Epithelial cell of proximal tubule (primary cell): ENCODE results near the gene OPCML. TPM values are rescaled to one million over a fixed set of nuclear protein-coding genes. Genes with fewer than 3 reads are reported as not detected.

ENCODE experiments used
- DNase-seq: peaks from one replicate; pipeline ENCODE4 v3.0.0-alpha.2; 2011; ENCODE audit warnings: low read depth
- H3K4me3 ChIP-seq: 2 replicates; pipeline ENCODE4 v1.5.1; 2011; ENCODE audit warnings: low read depth, mild to moderate bottlenecking, low read length
- total RNA-seq: library from RNA; depleted of rRNA; stranded (reverse); fragments of >200 nt; gene quantifications from 2 replicates; pipeline ENCODE4 v1.2.3, GENCODE V29; 2015
- TF ChIP-seq, protein P1 (sequence below): conservative IDR thresholded peaks from 2 replicates; pipeline ENCODE4 v1.5.1; 2012; ENCODE audit warnings: low read depth, mild to moderate bottlenecking, low read length

Gene OPCML
- total RNA-seq, 1 donor from 2014 or later = not detected

DNA sequence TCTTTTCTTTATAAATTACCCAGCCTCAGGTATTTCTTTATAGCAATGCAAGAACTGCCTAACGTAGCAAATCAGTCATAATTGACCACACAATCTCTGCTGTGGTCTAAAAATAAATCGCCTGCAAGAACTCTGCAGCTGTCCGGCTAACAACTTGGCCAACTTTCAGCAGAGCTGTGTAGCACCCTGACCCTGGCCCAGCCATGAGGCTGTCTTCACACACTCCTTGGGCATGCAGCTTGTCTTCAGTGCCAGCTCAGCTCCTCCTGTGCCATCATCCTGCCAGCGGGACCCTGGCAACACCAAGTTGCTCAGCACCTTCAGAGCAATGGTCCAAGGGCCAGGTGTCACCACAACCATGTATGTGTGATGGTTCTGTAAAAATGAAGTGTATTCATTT lies 355.6 kb downstream of the OPCML start:
- TF ChIP-seq, protein P1, sequence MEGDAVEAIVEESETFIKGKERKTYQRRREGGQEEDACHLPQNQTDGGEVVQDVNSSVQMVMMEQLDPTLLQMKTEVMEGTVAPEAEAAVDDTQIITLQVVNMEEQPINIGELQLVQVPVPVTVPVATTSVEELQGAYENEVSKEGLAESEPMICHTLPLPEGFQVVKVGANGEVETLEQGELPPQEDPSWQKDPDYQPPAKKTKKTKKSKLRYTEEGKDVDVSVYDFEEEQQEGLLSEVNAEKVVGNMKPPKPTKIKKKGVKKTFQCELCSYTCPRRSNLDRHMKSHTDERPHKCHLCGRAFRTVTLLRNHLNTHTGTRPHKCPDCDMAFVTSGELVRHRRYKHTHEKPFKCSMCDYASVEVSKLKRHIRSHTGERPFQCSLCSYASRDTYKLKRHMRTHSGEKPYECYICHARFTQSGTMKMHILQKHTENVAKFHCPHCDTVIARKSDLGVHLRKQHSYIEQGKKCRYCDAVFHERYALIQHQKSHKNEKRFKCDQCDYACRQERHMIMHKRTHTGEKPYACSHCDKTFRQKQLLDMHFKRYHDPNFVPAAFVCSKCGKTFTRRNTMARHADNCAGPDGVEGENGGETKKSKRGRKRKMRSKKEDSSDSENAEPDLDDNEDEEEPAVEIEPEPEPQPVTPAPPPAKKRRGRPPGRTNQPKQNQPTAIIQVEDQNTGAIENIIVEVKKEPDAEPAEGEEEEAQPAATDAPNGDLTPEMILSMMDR = no peak
- H3K4me3 ChIP-seq = no peak overlapping the region
- no peak for DNase-seq

DNA sequence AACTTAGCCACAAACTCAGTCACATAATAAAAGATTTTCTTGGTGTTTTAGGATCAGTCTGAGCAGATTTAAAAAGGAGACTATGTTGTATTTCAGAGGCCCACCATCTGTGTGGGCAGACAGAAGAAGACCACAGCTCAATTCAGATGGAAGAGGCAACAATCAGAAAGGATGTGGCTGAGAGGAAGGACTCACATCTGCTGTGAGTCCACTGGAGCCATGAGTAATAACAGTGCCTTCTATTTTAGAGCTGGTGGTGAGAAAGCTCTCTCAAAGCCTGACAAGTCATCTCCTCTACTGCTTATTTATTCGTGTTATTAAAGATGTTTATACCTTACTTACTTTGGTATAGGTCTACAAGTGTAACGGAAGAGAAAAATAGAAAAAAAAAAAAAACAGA lies 357.2 kb downstream of the OPCML start:
- no peak overlapping the region for H3K4me3 ChIP-seq
- TF ChIP-seq, protein P1 = no peak
- DNase-seq = no peak

DNA sequence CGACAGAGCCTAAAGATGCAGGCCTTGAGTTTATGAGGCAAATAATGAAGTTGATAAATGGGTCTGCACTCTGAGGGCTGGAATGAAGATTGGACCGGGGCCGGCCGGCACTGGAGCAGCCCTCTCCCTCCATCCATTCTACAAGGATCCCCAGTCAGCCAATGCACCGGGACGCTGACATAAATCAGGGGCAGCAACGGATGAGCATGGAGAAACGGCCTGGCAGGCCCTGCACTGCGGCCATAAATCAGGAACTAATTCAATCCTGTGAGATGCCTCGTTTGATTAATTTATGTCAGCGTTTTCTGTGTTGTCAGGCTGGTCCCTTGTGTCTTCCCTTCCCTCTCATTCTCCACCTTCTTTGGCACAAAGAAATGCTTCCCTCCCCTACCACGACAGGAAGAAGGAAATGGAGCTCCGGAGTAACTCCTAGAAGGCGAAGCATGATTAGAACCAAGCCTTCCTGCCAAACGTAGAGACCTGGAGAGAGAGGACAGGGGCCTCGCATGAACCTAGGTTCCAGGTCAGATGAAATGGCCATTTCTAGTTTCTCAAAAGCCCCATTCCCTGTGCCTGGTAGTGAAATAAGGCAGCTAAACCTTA lies 358.4 kb downstream of the OPCML start:
- TF ChIP-seq, protein P1 = no peak
- no peak for DNase-seq
- H3K4me3 ChIP-seq = no peak overlapping the region

DNA sequence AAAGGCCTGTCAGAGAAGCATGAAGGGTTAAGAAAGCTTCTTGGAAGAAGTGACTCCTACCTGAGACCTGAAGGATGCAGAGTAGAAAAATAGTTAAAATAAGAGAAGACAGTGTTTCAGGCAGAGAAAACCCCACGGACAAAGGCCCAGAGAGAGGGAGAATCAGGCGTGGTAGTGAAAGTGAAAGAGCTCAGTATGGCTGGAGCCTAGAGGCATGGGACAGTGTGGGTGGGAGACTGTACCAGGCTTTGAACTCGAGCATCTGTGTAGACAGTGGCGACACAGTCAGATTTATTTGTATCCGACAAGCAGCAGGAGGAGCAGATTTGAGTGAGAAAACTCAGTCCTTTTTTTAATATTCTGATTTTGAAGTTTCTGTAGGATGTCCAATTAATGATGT lies 360.0 kb downstream of the OPCML start:
- no peak for DNase-seq
- H3K4me3 ChIP-seq = no peak overlapping the region
- TF ChIP-seq, protein P1 = no peak

DNA sequence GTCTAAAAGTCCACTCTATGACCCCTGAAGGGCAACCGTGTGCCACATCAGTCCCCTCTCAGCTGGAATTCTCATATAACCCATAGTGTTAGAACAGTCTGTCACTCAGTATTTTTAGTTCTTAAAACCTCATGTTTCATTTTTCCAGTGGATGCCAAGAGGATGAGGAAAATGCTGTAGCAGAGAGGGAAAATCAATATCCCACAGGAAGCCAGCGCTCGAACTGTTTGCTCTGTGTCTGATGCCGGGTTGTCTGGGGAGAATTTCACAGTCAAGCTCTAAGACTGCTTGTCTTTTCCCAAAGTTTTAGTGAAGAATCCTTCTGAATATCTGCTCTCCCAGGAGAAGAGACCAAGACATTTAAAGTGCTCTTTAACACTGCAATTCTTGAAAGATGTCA lies 360.9 kb downstream of the OPCML start:
- TF ChIP-seq, protein P1 = no peak
- H3K4me3 ChIP-seq = no peak overlapping the region
- DNase-seq = no peak

DNA sequence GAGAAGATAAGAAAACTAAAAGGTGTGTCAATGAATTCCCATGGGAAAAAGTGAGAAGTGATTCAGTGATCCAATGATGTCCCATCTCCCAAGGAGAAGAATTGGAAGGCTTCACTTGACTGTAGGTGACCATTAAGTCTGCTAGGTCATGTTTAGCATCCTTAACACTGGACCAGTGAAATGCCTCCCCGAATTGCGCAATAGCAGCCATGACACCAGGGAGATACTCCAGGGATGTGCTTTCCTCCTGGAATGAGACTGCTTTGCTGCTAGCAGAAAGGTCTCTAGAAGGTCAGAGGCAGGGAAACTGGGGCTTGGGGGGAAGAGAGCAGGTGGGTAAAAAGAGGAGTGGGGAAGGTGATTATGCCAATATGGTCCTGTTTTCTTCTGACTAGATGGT lies 364.3 kb downstream of the OPCML start:
- TF ChIP-seq, protein P1 = no peak
- DNase-seq = no peak
- no peak overlapping the region for H3K4me3 ChIP-seq

DNA sequence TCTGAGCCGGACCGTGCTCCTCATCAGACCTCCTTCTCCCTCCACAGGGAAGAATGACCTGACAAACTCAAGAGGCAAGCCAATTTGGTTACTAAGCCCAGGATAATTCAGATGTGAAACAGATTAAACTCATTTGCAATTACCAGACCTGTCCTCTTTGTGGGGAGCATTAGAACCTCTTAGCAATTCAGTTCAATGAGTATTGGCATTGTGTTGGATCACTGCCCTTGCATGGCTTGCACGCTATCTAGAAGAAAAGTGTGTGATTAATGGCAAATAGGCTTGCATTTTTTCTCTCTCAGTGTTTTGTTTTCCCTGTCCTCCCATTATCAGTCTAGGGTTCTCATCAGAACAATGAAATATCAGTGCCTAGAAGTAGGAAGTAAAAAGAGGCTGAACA lies 365.6 kb downstream of the OPCML start:
- H3K4me3 ChIP-seq = no peak overlapping the region
- TF ChIP-seq, protein P1 = no peak
- no peak for DNase-seq
